Dermis blood vessel endothelial cell (primary cell): ENCODE data around the gene ZNF385D. TPM values are rescaled to one million over a fixed set of nuclear protein-coding genes. Genes with fewer than 3 reads are reported as not detected.
"Not testable (repeated sequence)": the region's sequence is repeated elsewhere in the genome, so short reads cannot be mapped to it uniquely, and the experiment has no call there.

ENCODE experiments used
- DNase-seq: peaks from one replicate; pipeline ENCODE4 v3.0.0; 2010
- total RNA-seq: library from RNA; depleted of rRNA; stranded (reverse); fragments of >200 nt; gene quantifications from 2 replicates; pipeline ENCODE4 v1.2.3, GENCODE V29; 2014

ZNF385D gene
- total RNA-seq, 1 donor from 2014 or later, result 4.4 TPM

- DNase-seq, result no peak
Measured at GRCh38 chr3:21508246-21508645, 242.8 kb downstream of the ZNF385D start.

- DNase-seq, result no peak
Measured at GRCh38 chr3:21505711-21506460, 245.1 kb downstream of the ZNF385D start.

DNA sequence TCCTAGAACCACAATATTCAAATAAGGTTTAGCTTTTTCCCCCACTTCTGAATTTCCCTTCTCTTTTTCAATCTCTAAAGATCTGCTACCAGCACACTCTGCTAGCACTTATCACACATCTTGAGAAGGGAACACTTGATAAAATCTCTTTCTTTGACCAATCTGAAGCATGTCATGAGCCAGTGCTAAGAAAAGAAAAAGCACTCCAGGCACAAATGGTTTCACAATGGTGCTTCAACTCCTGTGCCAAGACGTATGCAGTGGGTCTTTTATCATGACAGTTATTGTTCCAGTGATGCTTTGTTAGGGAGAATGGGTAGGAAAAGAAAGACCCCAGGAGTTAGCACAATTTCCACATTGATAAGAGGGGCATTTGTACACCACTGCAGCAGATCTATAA is 248.4 kb downstream of the ZNF385D start:
- no peak for DNase-seq

GRCh38 chr3:21500834-21501233 is 250.2 kb downstream of the ZNF385D start:
- DNase-seq, result no peak

DNA sequence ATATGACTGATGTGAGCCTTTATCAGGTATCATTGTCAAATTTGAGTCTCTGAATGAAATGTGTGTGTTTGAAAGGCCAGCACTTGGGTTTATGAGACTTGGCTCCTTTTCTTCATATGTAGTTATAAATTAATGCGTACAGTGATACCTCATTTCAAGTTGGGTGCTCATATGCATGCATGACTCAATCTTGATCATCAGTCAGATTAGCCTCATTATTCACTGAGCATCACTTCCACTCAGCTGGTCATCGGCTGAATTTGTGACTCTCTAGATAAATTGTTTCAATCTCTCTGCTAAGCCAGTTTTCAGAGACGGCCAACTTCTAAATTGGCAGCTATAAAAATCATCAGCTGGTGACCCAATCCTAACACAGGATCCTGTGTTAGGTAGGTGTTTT is 260.3 kb downstream of the ZNF385D start:
- not testable (repeated sequence) for DNase-seq

GRCh38 chr3:21487520-21487919 is 263.5 kb downstream of the ZNF385D start:
- no peak for DNase-seq

- DNase-seq, result not testable (repeated sequence)
Measured at GRCh38 chr3:21486024-21486935, 264.7 kb downstream of the ZNF385D start.

DNA sequence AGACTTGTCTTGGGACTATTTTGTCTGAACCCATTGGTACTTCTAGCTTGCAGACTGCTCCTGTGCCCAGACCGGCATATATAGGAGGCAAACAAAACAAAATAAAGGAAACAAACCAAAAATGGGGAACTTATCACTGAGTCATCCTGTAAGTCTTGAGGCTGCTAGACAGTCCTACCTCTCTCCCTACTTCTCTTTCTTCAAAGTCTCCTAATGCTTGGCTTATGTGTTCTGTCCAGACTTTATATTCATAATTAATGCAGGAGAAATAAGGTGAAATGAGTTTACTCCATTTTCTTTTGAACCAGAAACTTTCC is 266.2 kb downstream of the ZNF385D start:
- DNase-seq, result no peak

DNA sequence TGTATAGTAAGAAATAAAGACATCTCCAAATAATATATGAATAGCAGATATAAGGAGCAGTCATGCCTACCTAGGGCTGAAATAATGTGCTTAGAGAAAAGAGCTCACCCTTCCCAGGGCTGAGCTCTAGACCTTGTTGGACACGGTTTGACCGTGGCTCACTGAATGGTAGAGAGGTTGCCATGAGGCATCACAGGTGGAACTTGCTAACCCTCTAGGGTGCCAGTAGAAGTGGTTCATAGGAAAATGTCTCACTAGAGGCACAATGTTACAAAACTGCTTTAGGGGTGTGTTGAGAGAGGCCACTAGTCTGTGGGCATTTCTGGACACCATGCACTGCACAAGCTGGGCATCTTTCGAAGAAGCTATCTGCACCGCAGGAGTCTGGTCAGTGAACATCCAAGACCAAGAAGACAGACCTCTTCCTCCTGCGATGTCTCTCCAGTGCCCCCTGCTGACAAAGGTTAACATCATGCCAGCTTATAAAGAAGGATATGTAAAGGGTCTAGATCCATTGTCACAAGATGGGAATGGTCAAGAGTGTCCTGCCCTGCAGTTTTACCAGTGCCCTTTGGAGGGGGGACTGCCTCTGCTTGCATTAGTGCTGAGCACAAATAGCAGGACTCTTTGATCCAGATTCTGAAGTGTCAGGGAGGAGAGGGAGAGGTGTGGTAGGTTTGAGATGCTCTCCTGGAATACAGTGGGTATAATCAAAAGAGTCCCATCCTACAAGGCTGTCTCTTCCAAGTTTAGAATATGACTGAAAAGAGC is 266.8 kb downstream of the ZNF385D start:
- DNase-seq, result peak; percentile 54

DNA sequence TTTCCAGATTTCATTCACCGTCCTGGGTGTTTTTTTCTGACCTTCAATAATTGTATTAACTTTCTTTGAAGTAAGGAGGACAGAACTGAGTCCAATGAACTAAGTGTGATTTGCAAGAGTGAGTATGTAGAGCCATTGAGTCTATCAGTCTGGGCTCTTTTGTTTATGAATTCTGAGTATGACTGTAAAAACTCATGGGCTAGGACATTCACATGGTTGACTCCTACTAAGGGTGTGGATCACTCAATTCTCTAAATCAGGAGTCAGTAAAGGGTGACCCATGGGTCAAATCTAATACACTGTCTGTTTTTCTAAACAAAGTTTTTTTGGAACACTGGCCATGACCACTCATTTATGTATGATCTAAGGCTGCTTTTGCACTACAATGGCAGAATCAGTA is 269.0 kb downstream of the ZNF385D start:
- DNase-seq, result no peak

DNA sequence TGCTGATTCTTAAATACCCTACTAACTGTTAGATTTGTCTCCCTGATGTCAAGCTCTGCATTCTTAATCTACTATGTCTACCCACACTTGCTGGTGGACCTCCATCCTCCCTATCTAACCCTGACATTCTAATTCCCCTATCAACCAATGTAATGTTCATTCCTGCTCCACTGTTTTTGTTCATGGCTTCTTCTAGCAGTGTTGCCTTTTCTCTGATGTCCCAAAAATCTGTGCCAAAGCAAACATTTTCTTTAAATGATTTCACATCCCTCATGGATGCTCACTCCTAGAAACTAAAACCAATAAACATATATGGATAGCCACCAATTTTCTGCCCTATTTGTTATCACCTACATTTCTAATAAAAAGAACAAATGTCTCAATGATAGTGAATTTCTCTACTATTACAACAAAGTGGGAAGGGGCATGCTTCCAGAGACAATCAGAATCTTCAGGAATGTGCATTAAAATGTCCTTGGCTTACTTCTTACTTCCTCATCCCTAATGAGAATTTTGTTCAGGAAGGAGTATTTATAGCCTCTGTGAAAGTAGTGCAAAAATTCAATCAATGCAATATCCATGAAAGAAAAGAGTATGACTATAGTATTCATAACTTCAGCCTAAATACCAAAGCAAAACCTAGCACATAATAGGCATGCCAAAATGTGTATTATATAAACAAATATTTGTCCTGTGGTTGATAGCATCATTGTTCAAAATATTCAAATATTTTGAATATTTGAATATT is 273.3 kb downstream of the ZNF385D start:
- no peak for DNase-seq

DNA sequence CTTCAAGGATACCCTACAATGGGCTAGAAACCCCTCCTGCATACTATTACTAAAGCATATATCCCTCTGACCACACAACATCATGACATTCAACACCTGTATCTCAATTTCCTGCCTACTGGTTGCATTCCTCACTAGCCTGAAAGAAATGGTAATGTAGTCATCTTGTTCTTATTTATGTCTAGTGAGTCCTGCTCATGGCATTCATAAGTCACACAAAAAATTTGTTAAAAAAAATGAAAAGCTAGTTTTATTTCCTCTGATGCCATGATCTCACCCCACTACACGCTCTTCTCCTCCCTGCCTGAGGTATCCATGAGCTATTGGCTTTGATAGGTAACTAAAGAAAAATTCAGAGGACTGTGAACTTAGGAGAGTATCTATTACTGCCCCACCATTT is 284.5 kb downstream of the ZNF385D start:
- DNase-seq, result no peak

DNA sequence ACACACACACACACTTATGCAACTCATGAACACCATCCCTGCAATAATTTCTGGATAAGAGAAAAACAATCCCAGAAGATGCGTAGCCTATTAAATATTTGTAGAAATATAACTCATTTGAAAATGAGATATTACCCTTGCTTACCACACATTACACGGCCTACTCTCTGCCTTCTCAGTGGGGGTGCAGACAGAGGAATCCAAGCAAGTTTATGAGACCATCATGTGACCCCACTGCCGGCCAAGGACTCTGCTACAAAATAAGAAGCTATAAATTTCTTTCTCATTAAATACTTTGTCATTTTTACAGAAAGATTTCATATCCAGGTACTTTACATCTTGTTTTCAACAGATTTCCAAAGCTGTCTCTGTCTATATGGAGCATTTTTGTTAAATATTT is 286.3 kb downstream of the ZNF385D start:
- no peak for DNase-seq

DNA sequence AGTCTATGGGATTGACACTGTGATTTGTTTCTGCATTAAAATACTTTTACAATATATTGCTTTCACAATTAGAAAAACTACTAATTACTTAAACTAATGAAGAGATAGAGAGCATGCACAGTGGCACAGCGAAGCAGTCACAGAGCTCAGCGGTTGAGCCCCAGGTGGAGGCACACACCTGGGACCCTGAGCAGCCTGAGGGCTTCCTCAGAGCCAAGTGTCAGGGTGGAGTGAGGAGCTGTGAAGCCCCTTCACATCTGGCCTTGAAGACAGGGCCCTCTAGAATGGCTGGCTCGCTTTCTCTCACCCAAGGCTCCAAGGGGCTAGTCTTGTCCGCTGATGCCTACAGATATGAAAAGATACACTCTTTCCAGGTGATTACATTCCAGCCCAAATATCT is 287.7 kb downstream of the ZNF385D start:
- DNase-seq, result no peak

DNA sequence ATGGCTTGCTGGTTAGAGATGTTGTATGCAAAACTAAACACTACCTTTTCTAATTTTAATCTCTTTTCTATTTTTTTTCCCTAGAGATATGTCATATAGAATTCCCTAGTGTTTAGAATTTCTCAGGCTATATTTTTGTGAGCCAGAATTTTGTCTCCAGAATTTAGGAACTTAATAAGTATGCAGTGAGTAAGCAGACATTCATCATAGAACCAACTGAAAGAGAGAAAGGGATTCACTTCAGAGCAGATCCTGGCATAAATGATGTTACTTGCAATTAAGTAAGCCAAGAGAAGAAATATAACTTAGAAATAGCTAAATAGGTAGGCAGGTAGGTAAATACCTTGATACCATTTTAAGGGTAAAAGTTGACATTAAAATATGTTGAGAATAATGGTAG is 288.9 kb downstream of the ZNF385D start:
- no peak for DNase-seq

- no peak for DNase-seq
Measured at GRCh38 chr3:21457084-21457483, 293.9 kb downstream of the ZNF385D start.

DNA sequence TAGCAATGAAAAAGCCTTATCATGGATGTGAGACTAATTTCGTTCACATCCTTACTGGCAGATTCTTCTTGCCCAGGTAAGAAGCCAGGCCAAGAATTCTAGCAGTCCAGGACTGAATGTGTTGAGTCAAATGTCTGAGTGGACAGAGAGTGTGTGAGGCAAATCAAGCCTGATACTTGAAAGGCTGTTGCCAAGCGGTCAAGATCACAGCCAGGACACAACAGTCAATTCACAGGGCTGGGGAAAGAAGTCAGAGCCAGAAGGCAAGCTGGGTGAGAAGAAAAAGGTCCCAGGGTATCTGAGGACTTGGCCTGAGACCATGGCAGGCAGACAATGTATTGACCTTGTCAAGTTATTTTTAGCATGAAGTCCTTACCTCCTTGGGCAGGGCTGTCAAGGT is 301.3 kb downstream of the ZNF385D start:
- no peak for DNase-seq

DNA sequence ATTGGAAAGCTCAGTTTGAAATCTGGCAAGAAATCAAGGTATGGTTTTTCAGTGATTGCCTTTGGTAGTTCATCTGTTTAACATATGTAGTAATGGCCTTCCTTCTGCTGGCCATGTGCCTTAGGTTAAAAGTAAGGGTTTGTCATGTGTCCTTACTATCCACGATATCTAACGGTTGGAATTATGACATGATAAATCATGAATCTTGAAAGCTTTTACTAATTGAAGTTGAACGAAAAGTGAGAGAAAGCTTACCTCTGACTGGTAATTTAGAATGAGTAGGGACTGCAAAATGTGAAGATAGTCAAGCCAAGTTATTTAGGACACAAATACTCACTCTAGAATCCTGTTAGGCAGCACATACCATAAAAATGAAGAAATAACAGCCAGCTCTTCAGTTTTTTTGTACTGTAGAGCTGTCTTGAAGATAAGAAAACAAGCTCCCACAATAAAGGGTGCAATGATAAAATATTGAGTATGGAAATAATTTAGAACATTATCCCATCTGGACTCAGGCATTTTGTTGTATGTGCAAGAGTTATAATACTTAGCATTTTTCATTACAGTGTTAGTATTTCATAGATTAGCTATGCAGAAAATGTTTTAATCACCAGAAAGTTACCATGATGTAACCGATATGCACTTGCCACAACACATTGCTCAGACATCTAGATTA is 303.4 kb downstream of the ZNF385D start:
- DNase-seq, result no peak

DNA sequence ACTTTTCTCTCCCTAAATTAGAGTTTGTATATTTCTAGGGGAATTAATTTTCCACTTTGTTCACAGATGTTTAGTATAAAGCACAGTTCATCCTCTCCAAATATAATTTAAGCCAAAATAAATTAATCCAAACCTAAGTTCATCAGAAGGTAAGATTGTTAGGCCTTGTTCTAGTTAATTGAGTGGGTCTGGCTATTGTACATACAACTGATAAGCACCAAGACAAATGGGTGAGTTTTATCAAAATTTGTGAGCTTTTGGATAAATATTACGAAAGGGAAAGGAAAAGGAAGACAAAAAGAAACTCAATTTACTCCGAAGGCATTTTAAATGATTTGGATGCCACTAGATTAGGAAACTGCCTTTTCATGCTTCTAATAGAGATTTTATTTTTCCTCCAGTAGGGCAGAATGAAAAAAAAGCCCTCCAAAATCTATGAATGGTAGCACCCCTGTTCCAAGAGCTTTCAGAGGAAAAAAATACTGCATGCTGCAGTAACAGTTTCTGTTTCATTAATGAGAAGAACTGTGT is 304.0 kb downstream of the ZNF385D start:
- no peak for DNase-seq

DNA sequence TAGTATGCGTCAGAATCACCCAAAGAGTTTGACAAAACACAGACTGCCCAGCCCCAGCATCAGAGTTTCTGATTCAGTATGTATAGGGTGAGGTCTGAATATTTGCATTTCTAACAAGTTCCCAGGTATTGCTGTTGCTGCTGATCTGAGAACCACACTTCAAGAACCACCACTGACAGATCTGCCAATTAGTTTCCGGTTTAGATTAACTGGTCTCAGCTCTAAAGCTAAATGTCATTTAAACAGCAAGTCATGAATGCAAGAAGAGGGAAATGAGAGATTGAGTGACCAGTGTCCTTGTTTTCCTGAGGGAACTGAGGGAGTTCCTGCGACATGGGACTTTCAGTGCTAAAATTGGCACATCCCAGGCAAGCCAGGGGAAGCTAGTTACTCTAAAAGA is 305.0 kb downstream of the ZNF385D start:
- DNase-seq, result no peak

DNA sequence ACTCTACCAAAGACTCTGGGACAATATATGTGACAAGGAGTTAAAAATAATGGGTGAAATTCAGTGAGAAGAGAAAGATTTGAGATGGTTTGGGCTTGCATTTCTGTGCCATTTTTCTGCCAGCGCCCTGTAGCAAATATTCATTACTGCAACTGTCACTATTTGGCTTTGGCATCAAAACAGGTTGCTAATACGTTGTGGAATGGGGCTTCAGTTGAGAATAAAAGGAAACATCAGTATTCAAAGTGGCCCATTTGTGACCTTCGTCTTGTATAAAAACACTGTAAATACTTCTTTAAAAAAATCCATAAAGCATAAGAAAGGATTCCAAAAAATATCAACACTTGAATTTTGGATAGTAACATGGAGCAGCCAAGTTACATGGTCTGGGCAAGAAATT is 309.2 kb downstream of the ZNF385D start:
- DNase-seq, result no peak

DNA sequence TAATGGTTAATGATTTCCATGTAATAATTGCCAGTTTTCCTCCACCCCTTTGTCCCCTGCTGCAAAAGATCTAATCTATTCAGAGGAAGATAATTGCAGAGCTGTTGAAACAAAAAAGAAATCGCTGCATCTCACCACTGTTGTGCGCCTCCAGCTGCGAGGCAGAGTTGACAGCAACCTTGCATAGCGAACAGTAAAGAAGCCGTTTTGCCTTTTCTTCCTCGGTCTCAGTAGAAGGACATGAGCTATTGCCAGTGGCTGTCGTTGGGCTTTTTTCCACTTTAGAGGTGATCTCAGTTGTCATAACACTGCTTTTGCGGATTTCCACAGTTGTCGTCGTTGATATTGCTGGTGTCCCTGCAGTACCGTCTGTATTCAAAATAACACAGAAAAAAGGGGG is 314.2 kb downstream of the ZNF385D start:
- no peak for DNase-seq
